ENCODE data around the gene CSTA. TPM values are rescaled to one million over a fixed set of nuclear protein-coding genes. Genes with fewer than 3 reads are reported as not detected.
A peak's percentile ranks its signal among the peaks of the same experiment; 100 is the strongest.
"Not testable (repeated sequence)": the region's sequence is repeated elsewhere in the genome, so short reads cannot be mapped to it uniquely, and the experiment has no call there.

Gene CSTA
- total and polyA plus RNA-seq, 7 experiments from 2014 or later, result 0.30 to 44.4 (median 0.81) TPM; not detected in 2

DNA sequence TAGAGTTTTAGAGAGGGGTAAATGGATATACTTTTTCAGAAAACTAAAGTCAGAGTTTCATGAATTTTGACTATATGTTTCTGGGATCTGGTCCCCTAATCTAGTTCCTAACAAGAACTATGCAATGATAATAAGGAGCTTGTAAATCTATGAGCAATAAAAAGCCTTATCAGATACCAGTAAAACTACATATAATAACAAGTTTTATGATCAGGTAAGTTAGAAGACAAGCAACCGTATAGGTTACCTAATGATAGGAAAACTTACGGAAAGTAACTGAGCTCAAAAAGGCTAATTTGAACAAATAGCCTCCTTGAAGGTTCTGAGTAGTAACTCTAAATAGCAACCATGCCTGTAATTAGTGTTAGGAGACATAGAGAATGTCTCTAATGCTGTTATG is 37.0 kb downstream of the CSTA start:
- intact Hi-C loops (cut with micrococcal nuclease), result no loop called here
- no peak overlapping the region for H3K27ac Mint-ChIP-seq
- ChIA-PET CTCF (no interaction called here), POLR2A (interaction anchor here (0.9 to 1.1 kb wide), 2 partner anchors 153 to 815 kb away, joined by 3 to 4 read pairs; partner anchors contain the start of gene KPNA1)
- Histone ChIP-seq H3K4me3 (ENCODE audit: low read length) (no peak overlapping the region), H3K27me3 (ENCODE audit: control insufficient read depth in 2 of 2, insufficient read depth in 2 of 2, low read length in 2 of 2) (no peaks in the 10 kb centered on the region), H3K4me1 (ENCODE audit: control insufficient read depth in 2 of 2, insufficient read depth in 2 of 2, low read length in 2 of 2) (no peaks in the 10 kb centered on the region), H3K9me3 (ENCODE audit: control insufficient read depth in 2 of 3, low read length in 3 of 3) (no peaks in the 10 kb centered on the region), H3K27ac (ENCODE audit: low read depth, low read length) (no peak overlapping the region), H3K36me3 (ENCODE audit: control insufficient read depth in 2 of 3, insufficient read depth in 3 of 3, low read length in 3 of 3) (peaks cover 0 to 48% (median 4%) of the 10 kb centered on the region in 3 experiments)
- peaks cover 0 to 37% (median 4%) of the 10 kb centered on the region in 5 donors for H3K36me3 Mint-ChIP-seq
- H3K9me3 Mint-ChIP-seq, result no peaks in the 10 kb centered on the region
- no peak for DNase-seq
- no peak overlapping the region for H3K4me3 Mint-ChIP-seq
- no peaks in the 10 kb centered on the region for H3K27me3 Mint-ChIP-seq
- H3K4me1 Mint-ChIP-seq, result peaks cover 0 to 38% (median 0%) of the 10 kb centered on the region in 7 donors
- ATAC-seq, result no peak

GRCh38 chr3:122364490-122364889 is 39.4 kb downstream of the CSTA start:
- Histone ChIP-seq H3K27ac (ENCODE audit: low read depth, low read length) (no peak overlapping the region), H3K4me3 (ENCODE audit: low read length) (no peak overlapping the region), H3K4me1 (ENCODE audit: control insufficient read depth in 2 of 2, insufficient read depth in 2 of 2, low read length in 2 of 2) (no peaks in the 10 kb centered on the region), H3K9me3 (ENCODE audit: control insufficient read depth in 2 of 3, low read length in 3 of 3) (no peaks in the 10 kb centered on the region), H3K36me3 (ENCODE audit: control insufficient read depth in 2 of 3, insufficient read depth in 3 of 3, low read length in 3 of 3) (peaks cover 2 to 51% (median 4%) of the 10 kb centered on the region in 3 experiments), H3K27me3 (ENCODE audit: control insufficient read depth in 2 of 2, insufficient read depth in 2 of 2, low read length in 2 of 2) (no peaks in the 10 kb centered on the region)
- no peak for DNase-seq
- H3K27me3 Mint-ChIP-seq, result no peaks in the 10 kb centered on the region
- peak overlapping the region in 3 of 9 donors; percentile 40 to 70 (median 42) for H3K27ac Mint-ChIP-seq
- ATAC-seq, result no peak
- H3K4me1 Mint-ChIP-seq, result peaks cover 0 to 31% (median 0%) of the 10 kb centered on the region in 7 donors
- ChIA-PET CTCF (no interaction called here), POLR2A (no interaction called here)
- H3K36me3 Mint-ChIP-seq, result peaks cover 4 to 48% (median 7%) of the 10 kb centered on the region in 5 donors
- intact Hi-C loops (cut with micrococcal nuclease), result no loop called here
- no peak overlapping the region for H3K4me3 Mint-ChIP-seq
- H3K9me3 Mint-ChIP-seq, result no peaks in the 10 kb centered on the region

DNA sequence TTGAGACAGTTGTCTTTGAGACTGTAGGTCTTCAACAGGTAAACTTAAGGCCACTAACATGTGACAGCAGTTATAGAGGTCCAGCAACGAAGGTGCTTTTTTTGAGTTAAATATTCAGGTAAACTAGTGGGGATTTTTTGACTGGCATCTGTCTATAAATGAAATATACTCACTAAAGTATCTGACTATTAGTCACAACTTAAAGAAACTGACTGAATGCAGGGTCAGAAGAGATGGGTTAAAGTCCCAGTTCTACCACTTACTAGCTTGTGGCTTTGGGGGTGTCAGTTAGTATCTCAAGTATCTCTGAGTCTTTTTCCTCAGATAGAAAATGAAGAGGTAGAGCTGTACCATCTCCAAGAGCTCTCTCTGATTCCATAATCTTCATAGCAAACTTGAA is 40.0 kb downstream of the CSTA start:
- intact Hi-C loops (cut with micrococcal nuclease), result no loop called here
- no peak overlapping the region for H3K27ac ChIP-seq (ENCODE audit: low read depth, low read length)
- no peak overlapping the region for H3K4me3 Mint-ChIP-seq
- POLR2A ChIA-PET, result no interaction called here
- H3K9me3 Mint-ChIP-seq, result no peaks in the 10 kb centered on the region
- no peaks in the 10 kb centered on the region for H3K27me3 ChIP-seq (ENCODE audit: control insufficient read depth in 2 of 2, insufficient read depth in 2 of 2, low read length in 2 of 2)
- H3K4me1 ChIP-seq (ENCODE audit: control insufficient read depth in 2 of 2, insufficient read depth in 2 of 2, low read length in 2 of 2), result no peaks in the 10 kb centered on the region
- ATAC-seq, result no peak
- H3K4me3 ChIP-seq (ENCODE audit: low read length), result no peak overlapping the region
- H3K27ac Mint-ChIP-seq, result peak overlapping the region in 1 of 9 donors; percentile 72
- CTCF ChIA-PET, result no interaction called here
- H3K36me3 Mint-ChIP-seq, result peaks cover 4 to 50% (median 7%) of the 10 kb centered on the region in 5 donors
- H3K27me3 Mint-ChIP-seq, result no peaks in the 10 kb centered on the region
- peaks cover 4 to 55% (median 5%) of the 10 kb centered on the region in 3 experiments for H3K36me3 ChIP-seq (ENCODE audit: control insufficient read depth in 2 of 3, insufficient read depth in 3 of 3, low read length in 3 of 3)
- peaks cover 0 to 31% (median 0%) of the 10 kb centered on the region in 7 donors for H3K4me1 Mint-ChIP-seq
- no peak for DNase-seq
- no peaks in the 10 kb centered on the region for H3K9me3 ChIP-seq (ENCODE audit: control insufficient read depth in 2 of 3, low read length in 3 of 3)

DNA sequence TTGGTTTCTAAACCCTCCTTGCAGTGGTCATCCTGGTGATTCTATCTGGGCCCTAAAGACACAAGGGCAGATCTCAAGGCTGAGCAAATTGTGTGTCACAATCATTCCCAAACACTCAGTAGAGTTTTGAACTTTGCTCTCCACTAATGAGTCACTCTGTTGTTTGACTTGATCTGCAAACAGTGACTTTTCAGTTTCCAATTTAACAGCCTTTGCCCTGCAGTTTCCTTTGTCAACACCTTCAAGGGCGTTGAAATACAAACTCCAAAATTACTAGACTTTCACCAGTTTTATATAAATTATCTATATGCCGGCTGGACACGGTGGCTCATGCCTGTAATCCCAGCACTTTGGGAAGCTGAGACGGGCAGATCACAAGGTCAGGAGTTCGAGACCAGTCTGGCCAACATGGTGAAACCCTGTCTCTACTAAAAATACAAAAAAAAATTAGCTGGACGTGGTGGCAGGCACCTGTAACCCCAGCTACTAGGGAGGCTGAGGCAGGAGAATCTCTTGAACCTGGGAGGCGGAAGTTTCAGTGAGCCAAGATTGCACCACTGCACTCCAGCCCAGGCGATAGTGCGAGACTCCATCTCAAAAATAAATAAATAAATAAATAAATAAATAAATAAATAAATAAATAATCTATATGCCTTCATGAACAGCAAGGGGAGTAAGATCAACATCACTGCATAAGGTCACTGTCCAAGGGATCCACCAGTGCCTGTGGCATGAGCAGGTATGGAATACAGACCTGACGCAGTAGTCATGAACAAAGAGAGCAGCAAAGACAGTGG is 40.7 kb downstream of the CSTA start:
- H3K4me1 ChIP-seq (ENCODE audit: control insufficient read depth in 2 of 2, insufficient read depth in 2 of 2, low read length in 2 of 2); H3K27ac ChIP-seq (ENCODE audit: low read depth, low read length); H3K9me3 Mint-ChIP-seq; H3K9me3 ChIP-seq (ENCODE audit: control insufficient read depth in 2 of 3, low read length in 3 of 3); intact Hi-C loops (cut with micrococcal nuclease); H3K4me3 ChIP-seq (ENCODE audit: low read length); H3K27me3 Mint-ChIP-seq; H3K27me3 ChIP-seq (ENCODE audit: control insufficient read depth in 2 of 2, insufficient read depth in 2 of 2, low read length in 2 of 2); DNase-seq; POLR2A ChIA-PET; ATAC-seq: not testable (repeated sequence)
- H3K27ac Mint-ChIP-seq, result peak overlapping the region in 1 of 9 donors; percentile 72
- H3K4me3 Mint-ChIP-seq, result peak overlapping the region in 1 of 10 donors; percentile 12
- peaks cover 0 to 31% (median 0%) of the 10 kb centered on the region in 7 donors for H3K4me1 Mint-ChIP-seq
- peaks cover 4 to 46% (median 7%) of the 10 kb centered on the region in 5 donors for H3K36me3 Mint-ChIP-seq
- CTCF ChIA-PET, result interaction anchor here (0.6 kb wide), 1 partner anchor 329 kb away, joined by 3 read pairs; no protein-coding TSS in a partner anchor
- peaks cover 4 to 60% (median 5%) of the 10 kb centered on the region in 3 experiments for H3K36me3 ChIP-seq (ENCODE audit: control insufficient read depth in 2 of 3, insufficient read depth in 3 of 3, low read length in 3 of 3)

DNA sequence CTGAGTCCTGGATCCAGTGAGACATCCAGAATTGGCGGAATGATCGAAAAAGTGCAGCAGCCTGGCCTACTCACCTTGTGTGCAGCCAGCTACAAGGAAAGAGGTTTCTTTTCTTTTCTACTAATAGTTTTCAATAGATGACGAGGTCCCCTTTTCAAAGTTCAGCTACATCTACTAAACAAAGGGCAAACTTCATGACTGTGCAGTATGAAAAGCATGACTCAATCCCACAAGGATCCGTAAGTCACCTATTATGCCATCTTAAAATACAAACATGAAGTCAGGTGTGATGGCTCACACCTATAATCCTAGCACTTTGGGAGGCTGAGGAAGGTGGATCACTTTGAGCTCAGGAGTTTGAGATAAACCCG is 41.3 kb downstream of the CSTA start:
- Mint-ChIP-seq H3K4me1 (peaks cover 0 to 35% (median 0%) of the 10 kb centered on the region in 7 donors), H3K4me3 (no peak overlapping the region), H3K27ac (no peak overlapping the region), H3K27me3 (no peaks in the 10 kb centered on the region), H3K36me3 (peaks cover 5 to 50% (median 8%) of the 10 kb centered on the region in 5 donors), H3K9me3 (no peaks in the 10 kb centered on the region)
- ATAC-seq (no peak), DNase-seq (no peak)
- Histone ChIP-seq H3K4me1 (ENCODE audit: control insufficient read depth in 2 of 2, insufficient read depth in 2 of 2, low read length in 2 of 2) (no peaks in the 10 kb centered on the region), H3K9me3 (ENCODE audit: control insufficient read depth in 2 of 3, low read length in 3 of 3) (no peaks in the 10 kb centered on the region), H3K4me3 (ENCODE audit: low read length) (no peak overlapping the region), H3K36me3 (ENCODE audit: control insufficient read depth in 2 of 3, insufficient read depth in 3 of 3, low read length in 3 of 3) (peaks cover 4 to 61% (median 5%) of the 10 kb centered on the region in 3 experiments), H3K27me3 (ENCODE audit: control insufficient read depth in 2 of 2, insufficient read depth in 2 of 2, low read length in 2 of 2) (no peaks in the 10 kb centered on the region), H3K27ac (ENCODE audit: low read depth, low read length) (no peak overlapping the region)
- POLR2A ChIA-PET, result no interaction called here
- intact Hi-C loops (cut with micrococcal nuclease), result no loop called here
- CTCF ChIA-PET, result interaction anchor here (0.6 kb wide), 1 partner anchor 329 kb away, joined by 3 read pairs; no protein-coding TSS in a partner anchor

- H3K4me1 Mint-ChIP-seq, result peaks cover 4 to 20% (median 11%) of the 10 kb centered on the region in 7 donors
- no peaks in the 10 kb centered on the region for H3K27me3 Mint-ChIP-seq
- Histone ChIP-seq H3K4me1 (ENCODE audit: control insufficient read depth in 2 of 2, insufficient read depth in 2 of 2, low read length in 2 of 2) (no peaks in the 10 kb centered on the region), H3K27ac (ENCODE audit: low read depth, low read length) (no peak overlapping the region), H3K36me3 (ENCODE audit: control insufficient read depth in 2 of 3, insufficient read depth in 3 of 3, low read length in 3 of 3) (peaks cover 0 to 14% (median 5%) of the 10 kb centered on the region in 3 experiments), H3K27me3 (ENCODE audit: control insufficient read depth in 2 of 2, insufficient read depth in 2 of 2, low read length in 2 of 2) (no peaks in the 10 kb centered on the region), H3K4me3 (ENCODE audit: low read length) (no peak overlapping the region), H3K9me3 (ENCODE audit: control insufficient read depth in 2 of 3, low read length in 3 of 3) (no peaks in the 10 kb centered on the region)
- intact Hi-C loops (cut with micrococcal nuclease), result no loop called here
- H3K9me3 Mint-ChIP-seq, result peaks cover 0 to 2% (median 0%) of the 10 kb centered on the region in 11 donors
- no peak overlapping the region for H3K27ac Mint-ChIP-seq
- ATAC-seq (no peak), DNase-seq (no peak)
- H3K4me3 Mint-ChIP-seq, result no peak overlapping the region
- peaks cover 4 to 28% (median 15%) of the 10 kb centered on the region in 5 donors for H3K36me3 Mint-ChIP-seq
- POLR2A ChIA-PET, result no interaction called here
- CTCF ChIA-PET, result no interaction called here
Observed at GRCh38 chr3:122374034-122374433, 49.0 kb downstream of the CSTA start.
